ENCODE data around the gene KCTD15. TPM values are rescaled to one million over a fixed set of nuclear protein-coding genes. Genes with fewer than 3 reads are reported as not detected.

Gene KCTD15
- total RNA-seq, 1 experiment from 2014 or later, result 41.5 TPM

- 0 out of 2 replicates have a peak, but pooled peaks have one; percentile 43 for TF ChIP-seq E2F5 (CRISPR knock-in tag; IDR thresholded peaks at IDR 0.05)
- TF ChIP-seq USF1 (CRISPR knock-in tag; IDR thresholded peaks at IDR 0.05), result 0 out of 2 replicates have a peak, but pooled peaks have one; percentile 11
Observed at GRCh38 chr19:33797802-33798671, 1.4 kb downstream of the KCTD15 start (continued).

GRCh38 chr19:33798681-33799111 lies 2.0 kb downstream of the KCTD15 start:
- TF ChIP-seq PRDM15 (CRISPR knock-in tag; IDR thresholded peaks at IDR 0.05) (peak; percentile 4; the same call in 1 of the 2 replicates), AR (CRISPR knock-in tag; IDR thresholded peaks at IDR 0.05) (no peak), IRF2 (CRISPR knock-in tag; IDR thresholded peaks at IDR 0.05; ENCODE audit: borderline replicate concordance, low read depth) (no peak), ZNF232 (CRISPR knock-in tag; IDR thresholded peaks at IDR 0.05) (no peak), SMAD3 (CRISPR knock-in tag; IDR thresholded peaks at IDR 0.05; ENCODE audit: borderline replicate concordance) (no peak), E2F5 (CRISPR knock-in tag; IDR thresholded peaks at IDR 0.05) (0 out of 2 replicates have a peak, but pooled peaks have one; percentile 1)
- Mint-ChIP-seq H3K27ac (peak overlapping the region; percentile 92), H3K36me3 (peaks cover 19% of the 10 kb centered on the region), H3K9me3 (no peaks in the 10 kb centered on the region), H3K27me3 (ENCODE audit: low read depth) (no peaks in the 10 kb centered on the region), H3K4me3 (peak overlapping the region; percentile 87), H3K4me1 (peaks cover 29% of the 10 kb centered on the region)
- CTCF ChIA-PET, result interaction anchor here (1.4 to 4.2 kb wide), 4 partner anchors 15 to 298 kb away, joined by 5 to 43 read pairs (median 8); no protein-coding TSS in a partner anchor
- DNase-seq (ENCODE audit: low spot score), result no peak
- no peak for ATAC-seq
- POLR2A ChIA-PET, result interaction anchor here (0.8 to 3.6 kb wide), 7 partner anchors 20 to 347 kb away, joined by 3 to 22 read pairs (median 3); no protein-coding TSS in a partner anchor

- H3K27ac Mint-ChIP-seq, result peak overlapping the region; percentile 92
- no peak for TF ChIP-seq NFYB (CRISPR knock-in tag; conservative IDR thresholded peaks at IDR 0.05; ENCODE audit: low read depth)
- TF ChIP-seq HMGXB4 (CRISPR knock-in tag; IDR thresholded peaks at IDR 0.05), result no peak
- TF ChIP-seq ZNF281 (CRISPR knock-in tag; IDR thresholded peaks at IDR 0.05), result no peak
- no peak for TF ChIP-seq MYBL2 (CRISPR knock-in tag; IDR thresholded peaks at IDR 0.05)
- no peak for TF ChIP-seq NFE2L1 (CRISPR knock-in tag; IDR thresholded peaks at IDR 0.05)
- TF ChIP-seq CBFB (CRISPR knock-in tag; IDR thresholded peaks at IDR 0.05; ENCODE audit: low read depth), result no peak
Observed at GRCh38 chr19:33799476-33799875, 2.8 kb downstream of the KCTD15 start.

More at GRCh38 chr19:33799476-33799875, 2.8 kb downstream of the KCTD15 start:
- ChIA-PET CTCF (interaction anchor here (2.7 to 4.2 kb wide), 2 partner anchors 21 to 297 kb away, joined by 11 to 43 read pairs; no protein-coding TSS in a partner anchor), POLR2A (interaction anchor here (3.6 kb wide), 1 partner anchor 107 kb away, joined by 22 read pairs; no protein-coding TSS in a partner anchor)
- peak overlapping the region; percentile 87 for H3K4me3 Mint-ChIP-seq
- DNase-seq (ENCODE audit: low spot score) (no peak), ATAC-seq (0 out of 2 replicates have a peak, but pooled peaks have one; percentile 0)
- H3K9me3 Mint-ChIP-seq, result no peaks in the 10 kb centered on the region
- peaks cover 21% of the 10 kb centered on the region for H3K36me3 Mint-ChIP-seq
- H3K27me3 Mint-ChIP-seq (ENCODE audit: low read depth), result no peaks in the 10 kb centered on the region
- peaks cover 23% of the 10 kb centered on the region for H3K4me1 Mint-ChIP-seq

Data from WTC11 (cell line).